Measurements from ENCODE around the gene SH2D3C.
A peak's percentile ranks its signal among the peaks of the same experiment; 100 is the strongest.

Gene SH2D3C

DNA sequence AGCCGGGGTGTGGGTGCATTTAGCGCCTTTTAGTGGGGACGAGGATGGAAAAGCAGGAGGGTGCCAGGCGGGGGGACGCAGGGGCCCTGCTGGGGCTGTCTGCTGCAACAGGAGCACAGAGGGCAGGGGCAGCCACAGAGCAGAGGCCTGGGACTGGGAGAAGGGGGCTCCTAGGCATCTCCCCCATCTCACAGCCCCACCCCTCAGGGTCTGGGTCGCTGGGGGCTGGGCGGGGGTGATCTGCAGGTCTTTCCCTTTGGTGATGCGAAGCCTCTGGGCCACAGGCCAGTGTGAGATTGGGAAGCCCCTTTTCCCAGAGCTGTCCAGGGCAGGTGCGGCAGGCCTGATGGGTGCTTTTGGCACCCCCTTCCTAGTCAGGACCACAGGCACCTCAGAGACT lies 48.2 kb downstream of the SH2D3C start:
- no peak for DNase-seq (ENCODE audit: low read depth)
- no peak for TF ChIP-seq CTCF (IDR thresholded peaks at IDR 0.05; ENCODE audit: low read length, missing control alignments)

GRCh38 chr9:127729522-127730256 lies 48.8 kb downstream of the SH2D3C start:
- no peak for TF ChIP-seq CTCF (IDR thresholded peaks at IDR 0.05; ENCODE audit: low read length, missing control alignments)
- H3K4me3 ChIP-seq (replicated peaks; ENCODE audit: low read depth, low read length), result no peak overlapping the region
- DNase-seq (ENCODE audit: low read depth), result no peak

More for the DNA sequence above, 48.2 kb downstream of the SH2D3C start:
- no peak overlapping the region for H3K4me3 ChIP-seq (replicated peaks; ENCODE audit: low read depth, low read length)

DNA sequence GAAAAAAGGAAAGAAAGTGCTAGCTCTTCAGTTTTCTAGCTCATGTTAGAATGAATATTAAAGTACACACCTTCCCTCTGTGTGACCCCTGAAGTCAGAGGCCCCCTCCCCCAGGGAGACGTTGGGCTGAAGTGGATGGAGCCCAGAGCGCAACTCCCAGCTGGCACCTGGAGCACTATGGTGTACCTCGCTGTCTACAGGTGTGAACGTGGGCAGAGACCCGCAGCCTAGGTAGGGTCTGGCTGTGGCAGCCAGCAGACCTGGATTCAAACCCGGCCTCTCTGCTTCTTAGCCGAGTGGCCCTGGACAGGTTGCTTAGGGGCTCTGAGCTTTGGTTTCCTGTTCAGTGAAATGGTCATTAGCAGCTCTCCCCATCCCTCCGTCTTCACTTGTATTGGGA lies 49.7 kb downstream of the SH2D3C start:
- H3K4me3 ChIP-seq (replicated peaks; ENCODE audit: low read depth, low read length), result no peak overlapping the region
- no peak for DNase-seq (ENCODE audit: low read depth)
- TF ChIP-seq CTCF (IDR thresholded peaks at IDR 0.05; ENCODE audit: low read length, missing control alignments), result no peak

DNA sequence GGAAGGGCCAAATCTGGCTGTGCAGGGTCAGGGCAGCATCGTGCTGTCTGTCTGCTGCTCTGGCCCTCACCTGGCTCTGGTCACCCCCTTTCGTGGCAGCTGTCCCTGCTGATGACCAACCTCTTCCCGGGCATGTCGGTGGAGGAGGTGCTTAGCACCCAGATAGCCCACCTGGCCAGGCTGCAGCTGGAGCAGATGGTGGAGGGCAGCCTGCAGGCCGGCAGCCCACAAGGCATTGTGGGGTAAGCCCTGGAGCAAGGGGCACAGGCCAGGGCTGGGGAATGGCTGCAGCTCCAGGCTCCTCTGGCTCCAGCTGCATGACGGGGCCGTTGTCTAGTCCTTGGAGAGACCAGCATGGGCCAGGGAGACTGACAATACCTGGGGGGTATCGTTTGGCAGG lies 51.6 kb downstream of the SH2D3C start:
- no peak for DNase-seq (ENCODE audit: low read depth)
- TF ChIP-seq CTCF (IDR thresholded peaks at IDR 0.05; ENCODE audit: low read length, missing control alignments), result no peak
- no peak overlapping the region for H3K4me3 ChIP-seq (replicated peaks; ENCODE audit: low read depth, low read length)

GRCh38 chr9:127724012-127724411 lies 54.5 kb downstream of the SH2D3C start:
- no peak for TF ChIP-seq CTCF (IDR thresholded peaks at IDR 0.05; ENCODE audit: low read length, missing control alignments)
- no peak overlapping the region for H3K4me3 ChIP-seq (replicated peaks; ENCODE audit: low read depth, low read length)
- no peak for DNase-seq (ENCODE audit: low read depth)

GRCh38 chr9:127723444-127723843 lies 55.0 kb downstream of the SH2D3C start:
- TF ChIP-seq CTCF (IDR thresholded peaks at IDR 0.05; ENCODE audit: low read length, missing control alignments), result peak; percentile 3
- DNase-seq (ENCODE audit: low read depth), result peak; percentile 60
- no peak overlapping the region for H3K4me3 ChIP-seq (replicated peaks; ENCODE audit: low read depth, low read length)

- DNase-seq (ENCODE audit: low read depth), result no peak
- no peak for TF ChIP-seq CTCF (IDR thresholded peaks at IDR 0.05; ENCODE audit: low read length, missing control alignments)
- no peak overlapping the region for H3K4me3 ChIP-seq (replicated peaks; ENCODE audit: low read depth, low read length)
Observed at GRCh38 chr9:127723013-127723412, 55.5 kb downstream of the SH2D3C start.
